HL-60 (cell line): ENCODE results near the gene TMPRSS3.

Experiments used
- DNase-seq, 2 experiments: peaks; one replicate each; pipeline ENCODE4 v3.0.0-alpha.2; 2010 to 2020; ENCODE audit warnings: low read depth in 1 of 2, low spot score in 1 of 2
- H3K27ac ChIP-seq: fragments of 250-450 bp; sonication (Bioruptor Pico); replicated peaks from 2 replicates; pipeline ENCODE4 v1.5.1; 2020; ENCODE audit warnings: mild to moderate bottlenecking, moderate library complexity
- H3K27me3 ChIP-seq: fragments of 250-450 bp; sonication (Bioruptor Pico); 2 replicates; pipeline ENCODE4 v1.5.1; 2021; ENCODE audit warnings: mild to moderate bottlenecking, moderate library complexity; ENCODE audit not compliant: insufficient read depth, poor library complexity, severe bottlenecking
- H3K4me3 ChIP-seq: replicated peaks from 2 replicates; pipeline ENCODE4 v1.5.1; 2011; ENCODE audit warnings: mild to moderate bottlenecking, control low read depth, low read length; ENCODE audit not compliant: insufficient read depth
- CTCF ChIP-seq: IDR thresholded peaks from one replicate; pipeline ENCODE4 v1.5.1; 2011; ENCODE audit warnings: low read length, control low read depth, inconsistent platforms; ENCODE audit not compliant: insufficient read depth
- GABPA ChIP-seq: IDR thresholded peaks from 2 replicates; pipeline ENCODE4 v1.6.1; 2012; ENCODE audit warnings: low read depth
- POLR2AphosphoS5 ChIP-seq: IDR thresholded peaks from 2 replicates; pipeline ENCODE4 v1.6.1; 2012; ENCODE audit warnings: low read depth
- SPI1 ChIP-seq: IDR thresholded peaks from 2 replicates; pipeline ENCODE4 v1.6.1; 2012; ENCODE audit warnings: low read depth, mild to moderate bottlenecking, borderline replicate concordance
- TF ChIP-seq, protein P1 (sequence below): IDR thresholded peaks from 2 replicates; pipeline ENCODE4 v1.6.1; 2012; ENCODE audit warnings: low read depth; ENCODE audit not compliant: insufficient replicate concordance

Gene TMPRSS3

GRCh38 chr21:42378418-42378817, 17.4 kb downstream of the TMPRSS3 start:
- no peak for DNase-seq
- Histone ChIP-seq H3K4me3 (no peak overlapping the region), H3K27ac (no peak overlapping the region), H3K27me3 (no peaks in the 10 kb centered on the region)
- no peak for TF ChIP-seq SPI1
- no peak for TF ChIP-seq POLR2AphosphoS5
- TF ChIP-seq CTCF, result no peak
- no peak for TF ChIP-seq GABPA
- TF ChIP-seq, protein P1, sequence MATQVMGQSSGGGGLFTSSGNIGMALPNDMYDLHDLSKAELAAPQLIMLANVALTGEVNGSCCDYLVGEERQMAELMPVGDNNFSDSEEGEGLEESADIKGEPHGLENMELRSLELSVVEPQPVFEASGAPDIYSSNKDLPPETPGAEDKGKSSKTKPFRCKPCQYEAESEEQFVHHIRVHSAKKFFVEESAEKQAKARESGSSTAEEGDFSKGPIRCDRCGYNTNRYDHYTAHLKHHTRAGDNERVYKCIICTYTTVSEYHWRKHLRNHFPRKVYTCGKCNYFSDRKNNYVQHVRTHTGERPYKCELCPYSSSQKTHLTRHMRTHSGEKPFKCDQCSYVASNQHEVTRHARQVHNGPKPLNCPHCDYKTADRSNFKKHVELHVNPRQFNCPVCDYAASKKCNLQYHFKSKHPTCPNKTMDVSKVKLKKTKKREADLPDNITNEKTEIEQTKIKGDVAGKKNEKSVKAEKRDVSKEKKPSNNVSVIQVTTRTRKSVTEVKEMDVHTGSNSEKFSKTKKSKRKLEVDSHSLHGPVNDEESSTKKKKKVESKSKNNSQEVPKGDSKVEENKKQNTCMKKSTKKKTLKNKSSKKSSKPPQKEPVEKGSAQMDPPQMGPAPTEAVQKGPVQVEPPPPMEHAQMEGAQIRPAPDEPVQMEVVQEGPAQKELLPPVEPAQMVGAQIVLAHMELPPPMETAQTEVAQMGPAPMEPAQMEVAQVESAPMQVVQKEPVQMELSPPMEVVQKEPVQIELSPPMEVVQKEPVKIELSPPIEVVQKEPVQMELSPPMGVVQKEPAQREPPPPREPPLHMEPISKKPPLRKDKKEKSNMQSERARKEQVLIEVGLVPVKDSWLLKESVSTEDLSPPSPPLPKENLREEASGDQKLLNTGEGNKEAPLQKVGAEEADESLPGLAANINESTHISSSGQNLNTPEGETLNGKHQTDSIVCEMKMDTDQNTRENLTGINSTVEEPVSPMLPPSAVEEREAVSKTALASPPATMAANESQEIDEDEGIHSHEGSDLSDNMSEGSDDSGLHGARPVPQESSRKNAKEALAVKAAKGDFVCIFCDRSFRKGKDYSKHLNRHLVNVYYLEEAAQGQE, result no peak

DNA sequence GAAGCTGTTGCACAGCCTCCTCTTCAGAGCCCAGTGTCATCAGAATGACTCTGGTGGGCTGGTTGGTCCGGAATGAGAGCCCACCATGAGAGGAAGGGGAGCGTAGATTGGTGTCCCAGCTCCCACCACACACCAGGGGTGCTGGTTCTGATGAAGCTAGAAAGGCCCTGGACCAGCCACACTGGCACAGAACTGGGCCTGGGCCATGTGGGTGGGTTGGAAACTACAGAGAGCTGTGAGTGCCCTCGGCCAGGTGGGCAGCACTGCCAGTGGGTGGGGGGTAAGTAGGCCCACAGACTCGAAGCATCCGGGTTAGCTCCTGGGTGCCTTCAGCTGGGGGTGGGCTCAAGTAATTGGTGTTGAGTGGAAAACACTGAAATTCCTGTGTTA, 17.9 kb downstream of the TMPRSS3 start:
- no peaks in the 10 kb centered on the region for H3K27me3 ChIP-seq
- no peak for DNase-seq
- no peak for TF ChIP-seq GABPA
- no peak for TF ChIP-seq SPI1
- no peak for TF ChIP-seq POLR2AphosphoS5
- TF ChIP-seq, protein P1, result no peak
- TF ChIP-seq CTCF, result no peak
- no peak overlapping the region for H3K4me3 ChIP-seq
- H3K27ac ChIP-seq, result no peak overlapping the region

GRCh38 chr21:42377211-42377950, 18.5 kb downstream of the TMPRSS3 start:
- TF ChIP-seq POLR2AphosphoS5, result no peak
- TF ChIP-seq, protein P1, result no peak
- no peak for TF ChIP-seq CTCF
- no peak for TF ChIP-seq GABPA
- no peak for TF ChIP-seq SPI1
- no peak overlapping the region for H3K4me3 ChIP-seq
- H3K27ac ChIP-seq, result no peak overlapping the region
- DNase-seq, result no peak
- H3K27me3 ChIP-seq, result no peaks in the 10 kb centered on the region
